Measurements from ENCODE around the gene PRDM11.

PRDM11 gene

GRCh38 chr11:45212566-45213315 is 66.3 kb downstream of the PRDM11 start:
- DNase-seq = no peak

GRCh38 chr11:45213316-45213665 is 66.9 kb downstream of the PRDM11 start:
- no peak for DNase-seq

- no peak for DNase-seq
Observed at GRCh38 chr11:45213717-45214116, 67.3 kb downstream of the PRDM11 start.

GRCh38 chr11:45215098-45215865 is 68.8 kb downstream of the PRDM11 start:
- no peak for DNase-seq

- no peak for DNase-seq
Observed at GRCh38 chr11:45216031-45216430, 69.6 kb downstream of the PRDM11 start.

- DNase-seq = no peak
Observed at GRCh38 chr11:45216901-45217300, 70.5 kb downstream of the PRDM11 start.

GRCh38 chr11:45217991-45218390 is 71.6 kb downstream of the PRDM11 start:
- DNase-seq = no peak

GRCh38 chr11:45218705-45219104 is 72.3 kb downstream of the PRDM11 start:
- no peak for DNase-seq

GRCh38 chr11:45219411-45219810 is 73.0 kb downstream of the PRDM11 start:
- DNase-seq = no peak

- DNase-seq = no peak
Observed at GRCh38 chr11:45223496-45223895, 77.1 kb downstream of the PRDM11 start.

- no peak for DNase-seq
Observed at GRCh38 chr11:45224766-45225165, 78.3 kb downstream of the PRDM11 start.

- no peak for DNase-seq
Observed at GRCh38 chr11:45225277-45225676, 78.8 kb downstream of the PRDM11 start.

GRCh38 chr11:45225961-45226871 is 79.8 kb downstream of the PRDM11 start:
- no peak for DNase-seq

- no peak for DNase-seq
Observed at GRCh38 chr11:45226901-45227300, 80.5 kb downstream of the PRDM11 start.

GRCh38 chr11:45227836-45228235 is 81.4 kb downstream of the PRDM11 start:
- DNase-seq = no peak

GRCh38 chr11:45229401-45230020 is 83.1 kb downstream of the PRDM11 start:
- no peak for DNase-seq

GRCh38 chr11:45232341-45233080 is 86.1 kb downstream of the PRDM11 start:
- DNase-seq = no peak

GRCh38 chr11:45233121-45233803 is 86.8 kb downstream of the PRDM11 start:
- peak; percentile 31 to 50 for DNase-seq

- DNase-seq = no peak
Observed at GRCh38 chr11:45233804-45234170, 87.3 kb downstream of the PRDM11 start.

GRCh38 chr11:45234306-45235006 is 88.0 kb downstream of the PRDM11 start:
- no peak for DNase-seq

Data from SW 1271 (cell line).